HFFc6 (cell line): ENCODE data around the gene BCAS4. TPM values are rescaled to one million over a fixed set of nuclear protein-coding genes. Genes with fewer than 3 reads are reported as not detected.

ENCODE experiments used
- DNase-seq: peaks from one replicate; pipeline ENCODE4 v3.0.0-alpha.2; 2018
- H3K27ac Mint-ChIP-seq: 2 replicates; pipeline ENCODE4 v1.8.0; 2020; ENCODE audit warnings: mild to moderate bottlenecking, mixed read lengths
- H3K27me3 Mint-ChIP-seq: 2 replicates; pipeline ENCODE4 v1.8.0; 2021; ENCODE audit warnings: mild to moderate bottlenecking, moderate library complexity, mixed read lengths; ENCODE audit not compliant: insufficient read depth
- H3K36me3 Mint-ChIP-seq: 2 replicates; pipeline ENCODE4 v1.8.0; 2021; ENCODE audit warnings: low read depth, mixed read lengths
- H3K4me1 Mint-ChIP-seq: 2 replicates; pipeline ENCODE4 v1.8.0; 2020; ENCODE audit warnings: low read depth, mixed read lengths
- H3K4me3 Mint-ChIP-seq: 2 replicates; pipeline ENCODE4 v1.8.0; 2020; ENCODE audit warnings: mild to moderate bottlenecking, moderate library complexity, mixed read lengths
- H3K9me3 Mint-ChIP-seq: 2 replicates; pipeline ENCODE4 v1.8.0; 2020; ENCODE audit warnings: mild to moderate bottlenecking, mixed read lengths
- CTCF ChIP-seq: fragments of 200-600 bp; sonication (generic); IDR thresholded peaks from 2 replicates; pipeline ENCODE4 v1.5.0; 2021; ENCODE audit warnings: antibody characterized with exemption, mild to moderate bottlenecking
- total RNA-seq, 6 experiments: library from RNA; stranded (reverse); fragmentation: NEBNext Ultra II Directional; extraction: Animal tissue kit (Norgen Biotek cat#: 25700); gene quantifications; 2 replicates in 1 of 6; 3 replicates in 5 of 6; pipeline ENCODE4 v1.2.3, GENCODE V29; 2021

The BCAS4 gene
- total RNA-seq, 6 experiments from 2014 or later: 19.8 to 23.5 (median 21.7) TPM

GRCh38 chr20:50919567-50919966 is 124.7 kb downstream of the BCAS4 start:
- Mint-ChIP-seq H3K4me1 (peaks cover 73% of the 10 kb centered on the region), H3K27ac (peak overlapping the region; percentile 88), H3K27me3 (peaks cover 2% of the 10 kb centered on the region; the same call in 1 of the 2 replicates), H3K4me3 (peak overlapping the region; percentile 31), H3K36me3 (peaks cover 27% of the 10 kb centered on the region), H3K9me3 (no peaks in the 10 kb centered on the region)
- no peak for TF ChIP-seq CTCF
- DNase-seq: peak; percentile 73

- Mint-ChIP-seq H3K27me3 (peaks cover 2% of the 10 kb centered on the region; the same call in 1 of the 2 replicates), H3K4me3 (no peak overlapping the region), H3K9me3 (no peaks in the 10 kb centered on the region), H3K27ac (peak overlapping the region; percentile 88), H3K36me3 (peaks cover 39% of the 10 kb centered on the region), H3K4me1 (peaks cover 72% of the 10 kb centered on the region)
- no peak for TF ChIP-seq CTCF
- DNase-seq: no peak
These were observed 126.1 kb downstream of the BCAS4 start for GRCh38 chr20:50920997-50921396.

GRCh38 chr20:50921803-50922501 is 127.1 kb downstream of the BCAS4 start:
- Mint-ChIP-seq H3K4me3 (no peak overlapping the region), H3K27ac (peak overlapping the region; percentile 88), H3K27me3 (peaks cover 2% of the 10 kb centered on the region; the same call in 1 of the 2 replicates), H3K36me3 (peaks cover 38% of the 10 kb centered on the region), H3K9me3 (no peaks in the 10 kb centered on the region), H3K4me1 (peaks cover 68% of the 10 kb centered on the region)
- TF ChIP-seq CTCF: no peak
- DNase-seq: no peak

- peaks cover 68% of the 10 kb centered on the region for H3K4me1 Mint-ChIP-seq
- DNase-seq: no peak
- peaks cover 46% of the 10 kb centered on the region for H3K36me3 Mint-ChIP-seq
- H3K9me3 Mint-ChIP-seq: no peaks in the 10 kb centered on the region
- no peak for TF ChIP-seq CTCF
- H3K4me3 Mint-ChIP-seq: no peak overlapping the region
- no peaks in the 10 kb centered on the region; the same call in 1 of the 2 replicates for H3K27me3 Mint-ChIP-seq
- H3K27ac Mint-ChIP-seq: no peak overlapping the region; the same call in 1 of the 2 replicates
These were observed 129.5 kb downstream of the BCAS4 start for GRCh38 chr20:50924261-50924920.

- Mint-ChIP-seq H3K4me3 (no peak overlapping the region), H3K9me3 (no peaks in the 10 kb centered on the region), H3K36me3 (peaks cover 49% of the 10 kb centered on the region), H3K4me1 (peaks cover 55% of the 10 kb centered on the region), H3K27ac (no peak overlapping the region), H3K27me3 (no peaks in the 10 kb centered on the region; the same call in none of the 2 replicates)
- no peak for DNase-seq
- TF ChIP-seq CTCF: no peak
These were observed 131.7 kb downstream of the BCAS4 start for GRCh38 chr20:50926530-50926929.

Other genes with a start within 250 kb of the BCAS4 start
- gene RIPOR3, start 103.5 kb upstream of the BCAS4 start, total RNA-seq: under 1 TPM; 0.07 to 0.25 (median 0.11) TPM
- gene PARD6B, start 63.5 kb upstream of the BCAS4 start, total RNA-seq: under 1 TPM; 0.24 to 0.68 (median 0.51) TPM
- 10 to 100 TPM; 56.5 to 68.8 (median 57.3) TPM for gene ADNP, start 136.4 kb downstream of the BCAS4 start, total RNA-seq
- 10 to 100 TPM; 51.8 to 59.9 (median 57.4) TPM for gene DPM1, start 163.5 kb downstream of the BCAS4 start, total RNA-seq
- gene MOCS3, start 163.8 kb downstream of the BCAS4 start, total RNA-seq: 1 to 10 TPM; 5.0 to 6.1 (median 5.4) TPM
- gene KCNG1, start 228.0 kb downstream of the BCAS4 start, total RNA-seq: 1 to 10 TPM; 3.0 to 5.4 (median 3.5) TPM